H1 (cell line): ENCODE measurements around the gene PROZ. TPM values are rescaled to one million over a fixed set of nuclear protein-coding genes. Genes with fewer than 3 reads are reported as not detected.

Source experiments
- CTCF ChIA-PET: fragments of 300-600 bp; sonication (Branson Sonifier 250); formaldehyde crosslinking; loops from one replicate; lab custom pipeline; 2021; ENCODE audit not compliant: partially characterized antibody; lab: Charles Lee
- POLR2A ChIA-PET: fragments of 300-600 bp; sonication (Branson Sonifier 250); formaldehyde crosslinking; loops from one replicate; lab custom pipeline; 2021; ENCODE audit warnings: inconsistent platforms; ENCODE audit not compliant: partially characterized antibody; lab: Charles Lee
- DNase-seq, 2 experiments: peaks; one replicate each; pipeline versions ENCODE4 v3.0.0 to v3.0.0-alpha.2; 2010 to 2022; ENCODE audit warnings: low spot score in 2 of 2, low read depth in 1 of 2, mixed read lengths in 1 of 2
- FAIRE-seq: peaks from 2 replicates; lab custom pipeline; 2011; peaks lifted over from hg19 to GRCh38; lab: Jason Lieb, UNC
- H2AFZ ChIP-seq: 2 replicates; pipeline ENCODE4 v1.8.1; 2012; ENCODE audit warnings: low read length, inconsistent platforms
- H2AK5ac ChIP-seq: 2 replicates; pipeline ENCODE4 v1.6.1; 2013; ENCODE audit warnings: low read depth, low read length
- H2BK120ac ChIP-seq: replicated peaks from 2 replicates; pipeline ENCODE3; 2013; ENCODE audit warnings: low read depth, low read length, inconsistent platforms
- H2BK12ac ChIP-seq: 2 replicates; pipeline ENCODE4 v1.6.1; 2013; ENCODE audit warnings: low read depth, low read length
- H2BK15ac ChIP-seq: 2 replicates; pipeline ENCODE4 v1.6.1; 2013; ENCODE audit warnings: low read length
- H2BK20ac ChIP-seq: 2 replicates; pipeline ENCODE4 v1.6.1; 2013; ENCODE audit warnings: low read length
- H2BK5ac ChIP-seq: 2 replicates; pipeline ENCODE4 v1.6.1; 2013; ENCODE audit warnings: low read depth, low read length
- H3K14ac ChIP-seq: 2 replicates; pipeline ENCODE4 v1.6.1; 2013; ENCODE audit warnings: inconsistent platforms; ENCODE audit not compliant: insufficient read length
- H3K18ac ChIP-seq: 2 replicates; pipeline ENCODE4 v1.6.1; 2013; ENCODE audit warnings: low read length; ENCODE audit errors: extremely low read depth
- H3K23ac ChIP-seq: 2 replicates; pipeline ENCODE4 v1.6.1; 2013; ENCODE audit warnings: inconsistent platforms; ENCODE audit not compliant: insufficient read length
- H3K23me2 ChIP-seq: 2 replicates; pipeline ENCODE4 v1.6.1; 2013; ENCODE audit warnings: low read depth, low read length
- H3K27ac ChIP-seq: 2 replicates; pipeline ENCODE4 v1.6.1; 2011; ENCODE audit warnings: low read depth, low read length, inconsistent platforms
- H3K27me3 ChIP-seq, 4 experiments: replicated peaks in 1 of 4; 1 replicate in 1 of 4; 2 replicates in 3 of 4; pipeline versions ENCODE4 v1.6.1 to v1.8.1; 2011 to 2013; ENCODE audit warnings: low read length in 3 of 4, mild to moderate bottlenecking in 3 of 4, inconsistent platforms in 2 of 4, mixed read lengths in 2 of 4, moderate library complexity in 1 of 4; ENCODE audit not compliant: control insufficient read depth in 3 of 4, insufficient read depth in 3 of 4; ENCODE audit errors: extremely low read depth in 1 of 4
- H3K36me3 ChIP-seq, 4 experiments: 2 replicates each; pipeline versions ENCODE4 v1.6.1 to v1.8.1; 2011 to 2013; ENCODE audit warnings: mild to moderate bottlenecking in 4 of 4, low read length in 3 of 4, moderate library complexity in 2 of 4, control low read depth in 1 of 4, inconsistent platforms in 1 of 4; ENCODE audit not compliant: insufficient read depth in 4 of 4, control insufficient read depth in 2 of 4
- H3K4ac ChIP-seq: replicated peaks from 2 replicates; pipeline ENCODE3; 2013; ENCODE audit warnings: low read length, low read depth, mixed read lengths, inconsistent platforms; ENCODE audit not compliant: insufficient read length
- H3K4me1 ChIP-seq, 4 experiments: replicated peaks in 1 of 4; 1 replicate in 1 of 4; 2 replicates in 3 of 4; pipeline versions ENCODE4 v1.6.1 to v1.8.1; 2011 to 2013; ENCODE audit warnings: low read length in 3 of 4, inconsistent platforms in 2 of 4, mixed read lengths in 1 of 4; ENCODE audit not compliant: insufficient read depth in 4 of 4, control insufficient read depth in 3 of 4
- H3K4me2 ChIP-seq, 2 experiments: 2 replicates each; pipeline versions ENCODE4 v1.6.1 to v1.8.1; 2011 to 2013; ENCODE audit warnings: low read depth in 2 of 2, low read length in 2 of 2, control low read depth in 1 of 2, inconsistent platforms in 1 of 2, mild to moderate bottlenecking in 1 of 2; ENCODE audit not compliant: insufficient read depth in 1 of 2
- H3K4me3 ChIP-seq, 4 experiments: fragments of 200-600, 300-600 bp in 1 of 4; sonication (generic), shearing (Covaris generic), sonication (Bioruptor Twin) in 1 of 4; 2 replicates each; pipeline versions ENCODE4 v1.5.1 to v1.8.1; 2011 to 2016; ENCODE audit warnings: low read length in 4 of 4, low read depth in 3 of 4, control low read depth in 2 of 4, inconsistent platforms in 2 of 4, mild to moderate bottlenecking in 2 of 4, mixed read lengths in 1 of 4, moderate library complexity in 1 of 4; ENCODE audit not compliant: insufficient read depth in 2 of 4; ENCODE audit errors: extremely low read depth in 1 of 4
- H3K56ac ChIP-seq: replicated peaks from 2 replicates; pipeline ENCODE3; 2013; ENCODE audit warnings: low read depth, mild to moderate bottlenecking, mixed read lengths, low read length, inconsistent platforms; ENCODE audit not compliant: insufficient read length
- H3K79me1 ChIP-seq: 2 replicates; pipeline ENCODE4 v1.6.1; 2013; ENCODE audit warnings: low read depth, low read length, control low read depth
- H3K79me2 ChIP-seq, 2 experiments: 2 replicates each; pipeline versions ENCODE4 v1.6.1 to v1.8.1; 2012 to 2013; ENCODE audit warnings: low read length in 2 of 2, mild to moderate bottlenecking in 2 of 2, inconsistent platforms in 1 of 2; ENCODE audit not compliant: insufficient read depth in 2 of 2, control insufficient read depth in 1 of 2
- H3K9ac ChIP-seq, 4 experiments: replicated peaks in 1 of 4; 1 replicate in 1 of 4; 2 replicates in 3 of 4; pipeline versions ENCODE4 v1.6.1 to v1.8.1; 2011 to 2013; ENCODE audit warnings: low read depth in 3 of 4, low read length in 3 of 4, control low read depth in 2 of 4, mild to moderate bottlenecking in 2 of 4, moderate library complexity in 2 of 4, inconsistent platforms in 1 of 4; ENCODE audit errors: extremely low read depth in 1 of 4
- H3K9me3 ChIP-seq, 2 experiments: 2 replicates each; pipeline versions ENCODE4 v1.6.1 to v1.8.1; 2012 to 2013; ENCODE audit warnings: mild to moderate bottlenecking in 2 of 2, moderate library complexity in 2 of 2, control low read depth in 1 of 2, inconsistent platforms in 1 of 2, low read depth in 1 of 2, low read length in 1 of 2, mixed read lengths in 1 of 2; ENCODE audit not compliant: insufficient read depth in 2 of 2
- H4K20me1 ChIP-seq, 2 experiments: replicated peaks in 1 of 2; 2 replicates each; pipeline versions ENCODE3 to v1.8.1; 2011 to 2013; ENCODE audit warnings: inconsistent platforms in 2 of 2, low read length in 2 of 2, mild to moderate bottlenecking in 1 of 2; ENCODE audit not compliant: insufficient read depth in 2 of 2, control insufficient read depth in 1 of 2
- H4K5ac ChIP-seq: 2 replicates; pipeline ENCODE4 v1.6.1; 2013; ENCODE audit warnings: low read length, low read depth, mixed read lengths, inconsistent platforms; ENCODE audit not compliant: insufficient read length
- H4K8ac ChIP-seq: 2 replicates; pipeline ENCODE4 v1.8.0; 2013; ENCODE audit warnings: mild to moderate bottlenecking, moderate library complexity, low read length, inconsistent platforms; ENCODE audit not compliant: insufficient read depth; ENCODE audit errors: extremely low read depth
- H4K91ac ChIP-seq: replicated peaks from 2 replicates; pipeline ENCODE3; 2013; ENCODE audit warnings: low read length, mixed read lengths, inconsistent platforms; ENCODE audit not compliant: insufficient read length
- CBX8 ChIP-seq: fragments of 300-800, 300-1000 bp; sonication (generic); IDR thresholded peaks from 2 replicates; pipeline ENCODE4 v1.7.1; 2016; ENCODE audit warnings: low read depth, low read length, borderline replicate concordance
- EZH2 ChIP-seq: fragments of 200-600 bp; sonication (generic); IDR thresholded peaks from 2 replicates; pipeline ENCODE4 v1.7.1; 2012; ENCODE audit warnings: low read depth, mild to moderate bottlenecking, moderate library complexity, low read length, inconsistent platforms; ENCODE audit not compliant: severe bottlenecking
- JUN ChIP-seq: IDR thresholded peaks from 2 replicates; pipeline ENCODE4 v1.6.1; 2011; ENCODE audit warnings: low read depth, mild to moderate bottlenecking, improper control_type of control experiment, low read length
- KDM1A ChIP-seq: fragments of 200-600, 300-600 bp; sonication (generic); IDR thresholded peaks from 2 replicates; pipeline ENCODE4 v1.7.1; 2016; ENCODE audit warnings: mild to moderate bottlenecking, low read length, borderline replicate concordance
- POLR2AphosphoS5 ChIP-seq: IDR thresholded peaks from 2 replicates; pipeline ENCODE4 v1.6.1; 2011; ENCODE audit warnings: low read depth, low read length
- POU5F1 ChIP-seq: IDR thresholded peaks from 2 replicates; pipeline ENCODE4 v1.6.1; 2011; ENCODE audit warnings: low read depth, mild to moderate bottlenecking, low read length, moderate library complexity
- SP1 ChIP-seq: IDR thresholded peaks from 2 replicates; pipeline ENCODE4 v1.6.1; 2011; ENCODE audit warnings: low read depth, low read length
- WGBS, 2 experiments: shearing (Covaris generic) in 1 of 2; methylation state at CpG; one replicate each; pipeline versions ENCODE4 v1.1.6 to v1.1.7; 2013 to 2015; ENCODE audit warnings: low lambda C conversion rate in 2 of 2, mixed read lengths in 2 of 2, inconsistent platforms in 1 of 2, low coverage in 1 of 2, missing lambda C conversion rate in 1 of 2; ENCODE audit not compliant: insufficient replicate concordance in 2 of 2, insufficient coverage in 1 of 2, insufficient read length in 1 of 2; ENCODE audit errors: extremely low coverage in 1 of 2, missing lambda C conversion rate in 1 of 2; 5-methylcytosine and 5-hydroxymethylcytosine counted together
- polyA plus RNA-seq, 7 experiments: library from polyadenylated mRNA; depleted of rRNA in 3 of 7; stranded (reverse) in 5 of 7; unstranded in 2 of 7; fragments of >200 nt in 5 of 7; fragments of 200-250 nt in 2 of 7; gene quantifications; 1 replicate in 5 of 7; 2 replicates in 1 of 7; 4 replicates in 1 of 7; pipeline versions ENCODE4 v1.2.1 to v1.2.3, GENCODE V29; 2011 to 2013; ENCODE audit warnings: missing spikeins in 2 of 7, mixed read lengths in 2 of 7
- total RNA-seq: library from RNA; stranded (reverse); fragmentation: NEBNext Ultra II Directional; extraction: Animal tissue kit (Norgen Biotek cat#: 25700); gene quantifications from 2 replicates; pipeline ENCODE4 v1.2.1, GENCODE V29; 2021

Gene PROZ
- total and polyA plus RNA-seq, 2 of the 8 experiments (the other 6 are each of a cell fraction or from before 2014, with no cell fraction given): not detected

GRCh38 chr13:113119822-113120189 lies 38.6 kb upstream of the PROZ start:
- 94% methylated on average over 7 of the region's 7 CpGs; no CpG with 5 or more reads in 1 of the 2 experiments for WGBS, 2 experiments
- Histone ChIP-seq H2AFZ (no peak overlapping the region), H3K4ac (no peak overlapping the region), H4K20me1 (peaks cover 0 to 4% of the 10 kb centered on the region in 2 experiments), H2BK12ac (no peak overlapping the region), H2BK20ac (no peak overlapping the region), H3K9ac (no peak overlapping the region; a peak in 1 of 7 replicates), H3K23me2 (no peaks in the 10 kb centered on the region), H2AK5ac (peak overlapping the region; percentile 94; the same call in 1 of the 2 replicates), H4K5ac (no peak overlapping the region), H3K4me2 (no peak overlapping the region), H3K27ac (no peak overlapping the region), H3K27me3 (no peaks in the 10 kb centered on the region; a peak in 2 of 7 replicates), H4K8ac (no peak overlapping the region), H3K14ac (no peak overlapping the region), H4K91ac (no peak overlapping the region), H3K18ac (no peak overlapping the region), H3K56ac (no peak overlapping the region), H2BK15ac (no peak overlapping the region; the same call in 1 of the 2 replicates), H3K9me3 (no peaks in the 10 kb centered on the region), H3K79me1 (no peaks in the 10 kb centered on the region), H2BK120ac (no peak overlapping the region), H3K79me2 (no peaks in the 10 kb centered on the region), H2BK5ac (no peak overlapping the region), H3K23ac (no peak overlapping the region), H3K4me1 (peaks cover 0 to 10% (median 8%) of the 10 kb centered on the region in 4 experiments; a peak in 5 of 7 replicates), H3K4me3 (no peak overlapping the region), H3K36me3 (no peaks in the 10 kb centered on the region; a peak in 1 of 8 replicates)
- no peak for FAIRE-seq
- no peak for DNase-seq
- ChIA-PET POLR2A (interaction anchor here (1.0 kb wide), 1 partner anchor 10 kb away, joined by 4 read pairs; no protein-coding TSS in a partner anchor), CTCF (interaction anchor here (1.8 kb wide), 1 partner anchor 90 kb away, joined by 6 read pairs; no protein-coding TSS in a partner anchor)
- no peak for TF ChIP-seq EZH2
- TF ChIP-seq SP1: no peak
- TF ChIP-seq JUN: no peak
- TF ChIP-seq CBX8: no peak
- TF ChIP-seq POLR2AphosphoS5: no peak
- no peak for TF ChIP-seq POU5F1
- no peak for TF ChIP-seq KDM1A
